Bronchial epithelial cell (primary cell): ENCODE results near the gene TAF4. TPM values are rescaled to one million over a fixed set of nuclear protein-coding genes. Genes with fewer than 3 reads are reported as not detected.

Experiments
- DNase-seq: peaks from one replicate; pipeline ENCODE4 v3.0.0-alpha.2; 2010; ENCODE audit warnings: low read depth
- FAIRE-seq: peaks from 2 replicates; lab custom pipeline; 2011; peaks lifted over from hg19 to GRCh38; lab: Jason Lieb, UNC
- H3K27me3 ChIP-seq: 2 replicates; pipeline ENCODE4 v1.5.1; 2011; ENCODE audit warnings: low read length; ENCODE audit not compliant: control insufficient read depth, insufficient read depth
- H3K36me3 ChIP-seq: 2 replicates; pipeline ENCODE4 v1.5.1; 2011; ENCODE audit warnings: low read length; ENCODE audit not compliant: control insufficient read depth, insufficient read depth
- H3K4me3 ChIP-seq: 2 replicates; pipeline ENCODE4 v1.5.1; 2011; ENCODE audit warnings: mild to moderate bottlenecking, low read depth, low read length, control low read depth
- total RNA-seq: library from RNA; depleted of rRNA; stranded (reverse); fragments of >200 nt; gene quantifications from 2 replicates; pipeline ENCODE4 v1.2.1, GENCODE V29; 2014
- TF ChIP-seq, protein P1 (sequence below): IDR thresholded peaks from 2 replicates; pipeline ENCODE4 v1.5.1; 2011; ENCODE audit warnings: mild to moderate bottlenecking, moderate library complexity, low read length, control low read depth, inconsistent platforms; ENCODE audit not compliant: insufficient read depth, severe bottlenecking

The TAF4 gene
- total RNA-seq, 1 donor from 2014 or later: 3.2 TPM

DNA sequence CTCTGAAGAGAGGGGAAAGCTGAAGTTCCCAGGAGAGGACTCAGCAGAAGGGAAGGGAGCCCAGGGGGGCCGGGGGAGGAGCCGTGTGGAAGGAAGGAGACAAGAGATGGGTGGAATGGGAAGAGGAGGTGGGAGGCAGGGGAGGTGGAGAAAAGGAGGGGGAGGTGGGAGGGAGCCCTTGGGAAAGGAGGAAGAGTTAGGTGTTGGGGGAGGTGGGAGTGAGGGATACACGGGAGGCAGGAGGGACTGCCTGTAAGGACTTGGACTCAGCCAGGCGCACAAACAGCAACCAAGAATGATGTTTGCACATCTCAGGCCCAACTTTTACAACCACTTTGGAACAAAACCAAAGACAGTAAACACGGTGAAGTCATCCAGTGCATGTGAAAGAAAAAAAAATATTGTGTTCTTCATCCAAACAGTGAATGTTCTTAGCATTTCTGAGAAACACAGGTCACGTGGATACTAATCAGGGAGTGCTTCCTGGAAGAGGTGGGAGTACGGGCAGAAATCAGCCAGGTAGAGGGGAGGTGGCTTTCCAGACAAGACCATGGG lies 39.2 kb upstream of the TAF4 start:
- no peaks in the 10 kb centered on the region for H3K36me3 ChIP-seq
- TF ChIP-seq, protein P1, sequence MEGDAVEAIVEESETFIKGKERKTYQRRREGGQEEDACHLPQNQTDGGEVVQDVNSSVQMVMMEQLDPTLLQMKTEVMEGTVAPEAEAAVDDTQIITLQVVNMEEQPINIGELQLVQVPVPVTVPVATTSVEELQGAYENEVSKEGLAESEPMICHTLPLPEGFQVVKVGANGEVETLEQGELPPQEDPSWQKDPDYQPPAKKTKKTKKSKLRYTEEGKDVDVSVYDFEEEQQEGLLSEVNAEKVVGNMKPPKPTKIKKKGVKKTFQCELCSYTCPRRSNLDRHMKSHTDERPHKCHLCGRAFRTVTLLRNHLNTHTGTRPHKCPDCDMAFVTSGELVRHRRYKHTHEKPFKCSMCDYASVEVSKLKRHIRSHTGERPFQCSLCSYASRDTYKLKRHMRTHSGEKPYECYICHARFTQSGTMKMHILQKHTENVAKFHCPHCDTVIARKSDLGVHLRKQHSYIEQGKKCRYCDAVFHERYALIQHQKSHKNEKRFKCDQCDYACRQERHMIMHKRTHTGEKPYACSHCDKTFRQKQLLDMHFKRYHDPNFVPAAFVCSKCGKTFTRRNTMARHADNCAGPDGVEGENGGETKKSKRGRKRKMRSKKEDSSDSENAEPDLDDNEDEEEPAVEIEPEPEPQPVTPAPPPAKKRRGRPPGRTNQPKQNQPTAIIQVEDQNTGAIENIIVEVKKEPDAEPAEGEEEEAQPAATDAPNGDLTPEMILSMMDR: no peak
- H3K4me3 ChIP-seq: no peak overlapping the region
- FAIRE-seq: no peak
- H3K27me3 ChIP-seq: no peaks in the 10 kb centered on the region
- DNase-seq: no peak

DNA sequence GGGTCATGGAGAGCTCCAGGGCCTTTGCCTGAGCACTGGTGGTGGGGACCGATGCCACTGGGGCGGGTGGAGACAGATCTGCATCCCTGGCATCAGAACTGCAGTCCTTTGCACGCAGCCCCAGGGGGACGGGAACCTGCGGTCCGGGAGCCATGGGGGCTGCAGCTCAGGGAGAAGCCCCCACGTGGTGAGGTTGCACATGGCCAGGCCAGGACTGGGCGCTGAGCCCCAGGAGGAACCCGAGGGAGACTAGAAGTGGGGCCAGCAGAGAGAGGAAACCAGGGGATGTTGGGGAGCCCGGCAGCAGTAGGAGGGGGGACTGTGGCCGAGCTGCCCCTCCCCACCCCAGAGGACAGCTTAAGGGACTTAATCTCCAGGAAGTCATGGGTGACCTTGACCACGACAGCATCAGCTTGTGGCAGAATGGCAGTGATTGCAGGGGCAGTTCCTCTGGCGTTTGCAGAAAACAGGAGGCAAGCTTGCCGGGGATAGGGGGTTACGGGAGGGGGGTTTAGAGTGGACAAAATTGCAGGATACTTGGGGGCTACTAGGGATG lies 38.6 kb upstream of the TAF4 start:
- no peak for FAIRE-seq
- Histone ChIP-seq H3K36me3 (no peaks in the 10 kb centered on the region), H3K4me3 (no peak overlapping the region), H3K27me3 (no peaks in the 10 kb centered on the region)
- TF ChIP-seq, protein P1: no peak
- no peak for DNase-seq

DNA sequence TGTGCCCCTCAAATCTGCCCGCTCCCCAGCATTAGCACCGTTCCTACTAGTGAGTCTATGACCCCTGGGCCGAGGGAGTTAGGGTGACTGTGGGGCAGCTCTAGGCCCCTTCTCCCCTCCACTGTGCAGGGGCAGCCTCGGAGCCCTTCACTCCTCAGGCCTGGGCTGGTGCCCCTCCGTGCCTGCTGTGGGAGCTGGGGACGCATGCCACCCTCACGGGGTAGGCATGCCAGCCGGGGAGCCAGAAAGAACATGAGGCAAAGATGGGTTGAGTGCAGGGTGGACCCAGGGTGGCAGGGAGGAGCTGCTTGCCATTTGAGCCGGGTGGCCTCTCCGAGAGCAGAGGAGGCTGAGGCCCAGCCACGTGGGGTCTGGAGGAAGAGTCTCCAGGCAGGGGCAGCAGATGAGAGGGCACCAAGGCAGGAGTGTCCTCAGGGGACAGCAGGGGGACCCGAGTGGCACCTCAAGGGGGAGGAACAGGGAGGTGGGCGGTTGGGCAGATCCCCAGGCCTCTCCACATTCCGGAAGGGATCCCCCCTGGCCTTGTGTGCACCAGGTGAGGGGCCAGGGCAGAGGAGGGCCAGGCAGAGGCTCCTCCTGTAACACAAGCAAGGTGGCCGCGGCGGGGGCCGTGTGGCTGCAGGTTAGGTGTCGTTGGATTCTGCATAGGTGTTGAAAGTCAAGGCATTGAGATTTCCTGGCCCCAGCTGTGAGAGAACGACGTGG lies 38.0 kb upstream of the TAF4 start:
- Histone ChIP-seq H3K36me3 (no peaks in the 10 kb centered on the region), H3K27me3 (no peaks in the 10 kb centered on the region), H3K4me3 (no peak overlapping the region)
- no peak for FAIRE-seq
- no peak for DNase-seq
- TF ChIP-seq, protein P1: no peak

DNA sequence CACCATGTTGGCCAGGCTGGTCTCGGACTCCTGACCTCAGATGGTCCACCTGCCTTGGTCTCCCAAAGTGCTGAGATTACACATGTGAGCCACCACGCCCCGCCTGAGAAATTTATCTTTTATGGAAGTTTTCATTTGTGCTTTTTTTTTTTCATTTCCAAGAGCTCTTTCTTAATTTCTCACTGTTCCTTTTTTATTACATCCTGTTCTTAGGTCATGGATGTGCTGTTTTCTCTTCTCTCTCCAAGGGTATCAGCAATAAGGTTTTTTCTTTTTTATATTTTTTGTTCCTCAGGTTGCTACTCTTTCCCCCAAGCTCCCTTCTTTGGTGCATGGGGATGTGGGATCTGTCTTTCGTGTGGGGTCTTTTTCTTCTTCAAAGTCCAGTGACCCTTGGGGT lies 35.4 kb upstream of the TAF4 start:
- FAIRE-seq: no peak
- H3K36me3 ChIP-seq: no peaks in the 10 kb centered on the region
- DNase-seq: no peak
- TF ChIP-seq, protein P1: no peak
- H3K27me3 ChIP-seq: no peaks in the 10 kb centered on the region
- H3K4me3 ChIP-seq: no peak overlapping the region

DNA sequence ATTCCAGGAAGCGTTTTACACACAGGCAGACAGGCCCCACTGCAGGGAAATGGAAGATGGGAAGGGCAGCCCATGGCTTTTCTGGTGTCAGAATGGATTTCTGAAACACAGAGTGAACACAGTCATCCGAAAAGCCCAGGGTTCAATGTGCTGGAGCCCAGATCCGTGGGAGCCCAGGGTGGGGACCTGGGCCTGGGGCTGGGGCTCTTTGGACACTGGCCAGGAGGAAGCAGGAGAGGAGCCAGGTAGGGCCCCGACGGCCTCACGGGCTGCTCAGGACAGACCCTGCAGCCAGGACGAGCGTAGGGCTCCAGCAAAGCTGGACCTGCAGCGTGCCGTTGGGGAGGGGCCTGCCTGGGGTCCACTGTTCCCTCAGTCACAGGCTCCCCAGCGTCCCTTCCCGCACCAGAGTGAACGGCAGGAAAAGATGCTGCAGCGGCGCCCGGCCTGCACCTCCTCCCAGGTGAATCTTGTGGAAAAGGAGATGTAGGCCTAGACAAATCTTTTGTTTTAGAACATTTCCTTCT lies 32.3 kb upstream of the TAF4 start:
- no peak for FAIRE-seq
- H3K4me3 ChIP-seq: no peak overlapping the region
- TF ChIP-seq, protein P1: no peak
- no peaks in the 10 kb centered on the region for H3K36me3 ChIP-seq
- no peaks in the 10 kb centered on the region for H3K27me3 ChIP-seq
- DNase-seq: no peak
